ENCODE results near the gene OR8G5.

- no peak for TF ChIP-seq POLR2A (IDR thresholded peaks at IDR 0.05)
- TF ChIP-seq CTCF (IDR thresholded peaks at IDR 0.05), result no peak
- no peak for TF ChIP-seq POLR2AphosphoS5 (IDR thresholded peaks at IDR 0.05)
- no peak for TF ChIP-seq EP300 (IDR thresholded peaks at IDR 0.05)
Observed at GRCh38 chr11:124210421-124210820, 45.8 kb upstream of the OR8G5 start.
